GM12891 (cell line): ENCODE results near the gene MEGF6.
"Not testable (repeated sequence)": the region's sequence is repeated elsewhere in the genome, so short reads cannot be mapped to it uniquely, and the experiment has no call there.

Experiments used
- DNase-seq: peaks from one replicate; pipeline ENCODE4 v3.0.0; 2011; ENCODE audit warnings: low spot score; ENCODE audit not compliant: insufficient read length
- FAIRE-seq: peaks from 2 replicates; lab custom pipeline; 2011; peaks lifted over from hg19 to GRCh38; lab: Jason Lieb, UNC
- PAX5 ChIP-seq: IDR thresholded peaks from 2 replicates; pipeline ENCODE4 v1.6.1; 2011; ENCODE audit warnings: low read length, moderate library complexity, mild to moderate bottlenecking; ENCODE audit not compliant: insufficient read depth, severe bottlenecking
- POLR2A ChIP-seq: IDR thresholded peaks from 2 replicates; pipeline ENCODE4 v1.6.1; 2011; ENCODE audit warnings: low read depth, low read length, control low read depth
- POLR2AphosphoS5 ChIP-seq: IDR thresholded peaks from 2 replicates; pipeline ENCODE4 v1.6.1; 2011; ENCODE audit warnings: low read depth, low read length, control low read depth
- POU2F2 ChIP-seq: IDR thresholded peaks from 2 replicates; pipeline ENCODE4 v1.6.1; 2011; ENCODE audit warnings: low read depth, mild to moderate bottlenecking, control low read depth, low read length, moderate library complexity
- SPI1 ChIP-seq: IDR thresholded peaks from 2 replicates; pipeline ENCODE4 v1.6.1; 2011; ENCODE audit warnings: low read depth, low read length, control low read depth
- TAF1 ChIP-seq: IDR thresholded peaks from 2 replicates; pipeline ENCODE4 v1.6.1; 2011; ENCODE audit warnings: low read depth, low read length, control low read depth

MEGF6 gene

GRCh38 chr1:3588395-3588794 lies 22.9 kb downstream of the MEGF6 start:
- DNase-seq (no peak), FAIRE-seq (no peak)
- TF ChIP-seq POLR2AphosphoS5 (no peak), POLR2A (no peak), SPI1 (no peak)

- DNase-seq, result no peak
- no peak for FAIRE-seq
- TF ChIP-seq POU2F2 (no peak), POLR2A (no peak), POLR2AphosphoS5 (no peak), SPI1 (no peak), TAF1 (no peak), PAX5 (no peak)
Measured at GRCh38 chr1:3586986-3587759, 24.1 kb downstream of the MEGF6 start.

GRCh38 chr1:3585940-3586568 lies 25.3 kb downstream of the MEGF6 start:
- TF ChIP-seq TAF1 (no peak), POLR2AphosphoS5 (no peak), POU2F2 (no peak), SPI1 (no peak), POLR2A (no peak), PAX5 (no peak)
- DNase-seq (no peak), FAIRE-seq (peak; percentile 38)

GRCh38 chr1:3585353-3585868 lies 25.9 kb downstream of the MEGF6 start:
- not testable (repeated sequence) for DNase-seq
- peak; percentile 94 for FAIRE-seq

GRCh38 chr1:3584915-3585314 lies 26.4 kb downstream of the MEGF6 start:
- TF ChIP-seq SPI1 (no peak), TAF1 (no peak)
- DNase-seq (no peak), FAIRE-seq (no peak)

- FAIRE-seq, DNase-seq: not testable (repeated sequence)
Measured at GRCh38 chr1:3583751-3584150, 27.6 kb downstream of the MEGF6 start.

- TF ChIP-seq POLR2A (no peak), POU2F2 (no peak), PAX5 (no peak), TAF1 (no peak), SPI1 (no peak), POLR2AphosphoS5 (no peak)
- DNase-seq, result no peak
- no peak for FAIRE-seq
Measured at GRCh38 chr1:3581296-3582036, 29.8 kb downstream of the MEGF6 start.

GRCh38 chr1:3580231-3580630 lies 31.1 kb downstream of the MEGF6 start:
- TF ChIP-seq POU2F2, result no peak
- TF ChIP-seq TAF1, result no peak
- no peak for TF ChIP-seq POLR2AphosphoS5
- no peak for TF ChIP-seq POLR2A
- no peak for TF ChIP-seq SPI1
- no peak for TF ChIP-seq PAX5
- no peak for DNase-seq
- no peak for FAIRE-seq

GRCh38 chr1:3579626-3580025 lies 31.7 kb downstream of the MEGF6 start:
- no peak for FAIRE-seq
- TF ChIP-seq POLR2AphosphoS5 (no peak), POU2F2 (no peak), POLR2A (no peak), PAX5 (no peak), TAF1 (no peak), SPI1 (no peak)
- DNase-seq, result no peak

- FAIRE-seq (no peak), DNase-seq (no peak)
- TF ChIP-seq TAF1, result no peak
- TF ChIP-seq SPI1, result no peak
- no peak for TF ChIP-seq POLR2AphosphoS5
- TF ChIP-seq POU2F2, result no peak
- no peak for TF ChIP-seq POLR2A
- TF ChIP-seq PAX5, result no peak
Measured at GRCh38 chr1:3578906-3579305, 32.4 kb downstream of the MEGF6 start.

GRCh38 chr1:3578433-3578805 lies 32.9 kb downstream of the MEGF6 start:
- FAIRE-seq, result no peak
- no peak for TF ChIP-seq TAF1
- TF ChIP-seq POLR2A, result no peak
- no peak for TF ChIP-seq POU2F2
- no peak for TF ChIP-seq PAX5
- TF ChIP-seq POLR2AphosphoS5, result no peak
- TF ChIP-seq SPI1, result no peak
- no peak for DNase-seq
